ENCODE results near the gene UVSSA. TPM values are rescaled to one million over a fixed set of nuclear protein-coding genes. Genes with fewer than 3 reads are reported as not detected.

UVSSA gene
- total and polyA plus RNA-seq, 12 donors: 2.4 to 11.9 (median 6.6) TPM

DNA sequence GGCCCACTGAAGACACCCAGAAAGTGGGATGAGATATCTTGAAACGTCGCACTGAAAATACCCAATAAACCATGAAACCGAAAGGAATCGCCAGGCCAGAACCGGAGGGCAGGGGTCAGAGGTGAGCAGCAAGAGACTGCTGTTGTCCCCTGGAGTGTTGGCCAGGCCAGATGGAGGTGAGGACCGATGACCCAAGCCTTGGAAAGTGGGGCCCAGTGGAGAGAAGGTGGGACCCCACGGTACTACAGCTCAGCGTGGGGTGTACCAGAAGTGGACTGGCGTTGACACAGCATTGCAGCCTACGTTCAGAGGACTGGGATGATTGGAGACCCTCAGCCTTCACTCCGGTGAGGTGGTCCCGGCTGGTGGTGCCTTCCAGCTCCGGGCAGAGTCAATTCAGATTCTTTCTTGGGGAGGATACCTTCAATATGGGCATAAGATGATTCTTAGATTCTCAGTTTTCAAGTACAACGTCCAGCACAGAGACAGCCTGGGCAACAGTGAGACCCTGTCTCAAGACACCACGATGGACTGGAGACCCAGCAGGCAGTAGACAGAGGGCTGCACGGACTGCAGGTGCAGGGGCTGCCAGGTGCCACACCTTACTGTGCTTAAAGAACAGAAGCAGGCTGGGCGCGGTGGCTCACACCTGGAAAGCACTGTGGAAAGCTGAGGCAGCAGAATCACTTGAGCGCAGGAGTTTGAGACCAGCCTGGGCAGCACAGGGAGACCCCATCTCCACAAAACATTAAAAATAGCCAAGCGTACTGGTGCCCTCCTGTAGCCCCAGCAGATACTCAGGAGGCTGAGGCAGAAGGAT, 34.0 kb upstream of the UVSSA start:
- Histone ChIP-seq H3K27ac (no peak overlapping the region), H3K36me3 (peaks cover 0 to 60% (median 45%) of the 10 kb centered on the region in 9 donors), H3K4me3 (no peak overlapping the region), H3K9me3 (no peaks in the 10 kb centered on the region), H3K4me1 (peaks cover 17 to 40% (median 33%) of the 10 kb centered on the region in 9 donors), H3K27me3 (no peaks in the 10 kb centered on the region)
- 97% methylated on average over 20 of the region's 20 CpGs for WGBS, 2 donors
- intact Hi-C loops (cut with DNase I): no loop called here
- ATAC-seq (no peak), DNase-seq (no peak)
- TF ChIP-seq, protein P1, sequence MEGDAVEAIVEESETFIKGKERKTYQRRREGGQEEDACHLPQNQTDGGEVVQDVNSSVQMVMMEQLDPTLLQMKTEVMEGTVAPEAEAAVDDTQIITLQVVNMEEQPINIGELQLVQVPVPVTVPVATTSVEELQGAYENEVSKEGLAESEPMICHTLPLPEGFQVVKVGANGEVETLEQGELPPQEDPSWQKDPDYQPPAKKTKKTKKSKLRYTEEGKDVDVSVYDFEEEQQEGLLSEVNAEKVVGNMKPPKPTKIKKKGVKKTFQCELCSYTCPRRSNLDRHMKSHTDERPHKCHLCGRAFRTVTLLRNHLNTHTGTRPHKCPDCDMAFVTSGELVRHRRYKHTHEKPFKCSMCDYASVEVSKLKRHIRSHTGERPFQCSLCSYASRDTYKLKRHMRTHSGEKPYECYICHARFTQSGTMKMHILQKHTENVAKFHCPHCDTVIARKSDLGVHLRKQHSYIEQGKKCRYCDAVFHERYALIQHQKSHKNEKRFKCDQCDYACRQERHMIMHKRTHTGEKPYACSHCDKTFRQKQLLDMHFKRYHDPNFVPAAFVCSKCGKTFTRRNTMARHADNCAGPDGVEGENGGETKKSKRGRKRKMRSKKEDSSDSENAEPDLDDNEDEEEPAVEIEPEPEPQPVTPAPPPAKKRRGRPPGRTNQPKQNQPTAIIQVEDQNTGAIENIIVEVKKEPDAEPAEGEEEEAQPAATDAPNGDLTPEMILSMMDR (IDR thresholded peaks at IDR 0.05): no peak

- Histone ChIP-seq H3K4me3 (no peak overlapping the region), H3K4me1 (peaks cover 6 to 22% (median 13%) of the 10 kb centered on the region in 9 donors), H3K27me3 (no peaks in the 10 kb centered on the region), H3K9me3 (no peaks in the 10 kb centered on the region), H3K36me3 (peaks cover 0 to 81% (median 59%) of the 10 kb centered on the region in 9 donors), H3K27ac (no peak overlapping the region)
- 97% methylated on average over 28 of the region's 28 CpGs for whole genome bisulfite sequencing, 2 donors
- ATAC-seq (no peak), DNase-seq (no peak)
- intact Hi-C loops (cut with DNase I): no loop called here
- TF ChIP-seq, protein P1 (IDR thresholded peaks at IDR 0.05): no peak
These were observed 31.7 kb upstream of the UVSSA start for GRCh38 chr4:1315306-1315705.

- H3K27me3 ChIP-seq: no peaks in the 10 kb centered on the region
- TF ChIP-seq, protein P1 (IDR thresholded peaks at IDR 0.05): no peak
- 91 to 92% methylated on average over 24 to 25 of the region's 27 CpGs for WGBS, 2 donors
- H3K36me3 ChIP-seq: peaks cover 0 to 84% (median 59%) of the 10 kb centered on the region in 9 donors
- DNase-seq (no peak), ATAC-seq (no peak)
- H3K4me1 ChIP-seq: peaks cover 0 to 15% (median 6%) of the 10 kb centered on the region in 9 donors
- no peaks in the 10 kb centered on the region for H3K9me3 ChIP-seq
- no peak overlapping the region for H3K27ac ChIP-seq
- no peak overlapping the region for H3K4me3 ChIP-seq
- intact Hi-C loops (cut with DNase I): no loop called here
These were observed 31.0 kb upstream of the UVSSA start for GRCh38 chr4:1315836-1316536.

- Histone ChIP-seq H3K36me3 (peaks cover 0 to 91% (median 59%) of the 10 kb centered on the region in 9 donors), H3K9me3 (no peaks in the 10 kb centered on the region), H3K27ac (no peak overlapping the region), H3K4me1 (peaks cover 0 to 8% (median 1%) of the 10 kb centered on the region in 9 donors), H3K4me3 (no peak overlapping the region), H3K27me3 (no peaks in the 10 kb centered on the region)
- intact Hi-C loops (cut with DNase I): no loop called here
- TF ChIP-seq, protein P1 (IDR thresholded peaks at IDR 0.05): no peak
- DNase-seq: no peak
- WGBS, 2 donors: 83 to 85% methylated on average over 16 of the region's 16 CpGs
- ATAC-seq: peak in 3 of 8 donors; percentile 13 to 48 (median 25)
These were observed 30.4 kb upstream of the UVSSA start for GRCh38 chr4:1316537-1317168.

Data from heart right ventricle (tissue), 16 donors.